Measurements from ENCODE around the gene ITGB4. TPM values are rescaled to one million over a fixed set of nuclear protein-coding genes. Genes with fewer than 3 reads are reported as not detected.

ITGB4 gene
- total RNA-seq, 1 experiment from 2014 or later = 568 TPM

- Histone ChIP-seq H3K9me3 (ENCODE audit: control insufficient read depth in 1 of 2, insufficient read depth in 1 of 2, low read depth in 1 of 2, low read length in 2 of 2) (no peaks in the 10 kb centered on the region), H3K4me3 (replicated peaks in 1 of 2; ENCODE audit: low read depth in 1 of 2, low read length in 2 of 2) (no peak overlapping the region), H3K4me2 (ENCODE audit: low read length) (no peak overlapping the region), H3K36me3 (ENCODE audit: control insufficient read depth in 1 of 2, insufficient read depth in 2 of 2, low read length in 2 of 2) (peaks cover 61 to 78% of the 10 kb centered on the region in 2 experiments), H3K9ac (ENCODE audit: low read length) (no peak overlapping the region), H4K20me1 (ENCODE audit: insufficient read depth) (no peaks in the 10 kb centered on the region), H3K27me3 (ENCODE audit: insufficient read depth, low read length) (no peaks in the 10 kb centered on the region), H3K27ac (ENCODE audit: low read depth, low read length) (no peak overlapping the region; the same call in 1 of the 2 replicates), H3K79me2 (ENCODE audit: insufficient read depth, low read length) (peaks cover 3% of the 10 kb centered on the region; the same call in 1 of the 2 replicates), H2AFZ (ENCODE audit: low read depth, low read length, poor library complexity, severe bottlenecking) (no peak overlapping the region), H3K4me1 (ENCODE audit: control insufficient read depth in 1 of 2, insufficient read depth in 2 of 2, low read length in 2 of 2) (no peaks in the 10 kb centered on the region; a peak in 1 of 4 replicates), H3K9me2 (ENCODE audit: insufficient read depth) (no peaks in the 10 kb centered on the region)
- ATAC-seq (0 out of 2 replicates have a peak, but pooled peaks have one; percentile 6), DNase-seq (ENCODE audit: low read depth, low spot score) (no peak)
- ChIA-PET RAD21 (ENCODE audit: low non-redundant PET in 1 of 2, low total read pairs in 2 of 2, uncharacterized antibody in 2 of 2, unreplicated experiment in 2 of 2) (no interaction called here), POLR2A (interaction anchor here (2.3 kb wide), 1 partner anchor 50 kb away, joined by 5 read pairs; no protein-coding TSS in a partner anchor), CTCF (interaction anchor here (0.7 to 3.6 kb wide), 2 partner anchors 11 to 16 kb away, joined by 3 to 9 read pairs; partner anchors contain the start of gene ITGB4)
- TF ChIP-seq ELF1 (IDR thresholded peaks at IDR 0.05; ENCODE audit: borderline replicate concordance, low read depth) (no peak), REST (IDR thresholded peaks at IDR 0.05; ENCODE audit: low read depth) (no peak), CTCF (IDR thresholded peaks at IDR 0.05 in 2 of 3, conservative IDR thresholded peaks at IDR 0.05 in 1 of 3; ENCODE audit: borderline replicate concordance in 1 of 3, insufficient read depth in 1 of 3, low read depth in 2 of 3, low read length in 2 of 3) (no peak), FOSL1 (IDR thresholded peaks at IDR 0.05; ENCODE audit: low read depth) (no peak), JUND (IDR thresholded peaks at IDR 0.05) (no peak), SIN3A (IDR thresholded peaks at IDR 0.05; ENCODE audit: low read depth) (no peak), ZBTB33 (IDR thresholded peaks at IDR 0.05; ENCODE audit: extremely low read depth, insufficient replicate concordance, low read length) (no peak)
- BruUV-seq (replicated peaks) = no TSS peak
- intact Hi-C loops (cut with micrococcal nuclease) = no loop called here
Observed at GRCh38 chr17:75731716-75732498, 10.6 kb downstream of the ITGB4 start.
